Fibroblast of upper back skin (primary cell): ENCODE results near the gene NOP56.

Experiments used
- DNase-seq: peaks from one replicate; pipeline ENCODE4 v3.0.0-alpha.2; 2013

The NOP56 gene

DNA sequence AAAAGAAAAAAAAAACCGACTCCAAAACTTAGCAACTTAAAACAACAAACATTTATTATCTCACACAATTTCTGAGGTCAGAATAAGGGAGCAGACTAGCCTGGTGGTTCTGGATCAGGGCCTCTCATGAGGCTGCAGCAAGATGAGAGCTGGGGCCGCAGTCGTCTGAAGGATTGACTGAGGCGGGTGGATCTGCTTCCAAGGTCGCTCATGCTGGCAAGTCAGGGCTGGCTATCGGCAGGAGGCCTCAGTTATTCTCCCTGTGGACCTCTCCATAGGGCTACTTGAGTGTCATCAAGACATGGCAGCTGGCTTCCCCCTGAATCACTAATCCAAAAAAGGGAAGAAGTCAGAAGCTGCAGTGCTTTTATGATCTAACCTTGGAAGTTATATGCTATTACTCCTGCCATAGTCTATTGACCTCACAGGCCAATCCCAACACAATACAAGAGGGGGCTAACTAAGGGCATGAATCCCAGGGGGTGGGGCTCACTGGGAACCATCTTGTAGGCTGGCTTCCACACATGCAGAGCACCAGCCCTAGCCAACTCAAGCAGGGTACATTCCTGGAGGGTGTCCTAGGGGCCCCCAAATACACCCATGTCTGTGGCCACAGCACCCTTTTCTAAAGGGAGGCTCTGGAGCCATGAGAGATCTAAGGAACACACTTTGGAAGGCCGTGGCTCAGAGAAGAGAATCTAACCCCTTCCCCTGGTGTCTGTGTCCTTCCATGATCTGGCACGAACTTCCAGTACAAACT is 51.5 kb downstream of the NOP56 start:
- DNase-seq: no peak

- no peak for DNase-seq
These were observed 53.7 kb downstream of the NOP56 start for GRCh38 chr20:2705931-2706645.

DNA sequence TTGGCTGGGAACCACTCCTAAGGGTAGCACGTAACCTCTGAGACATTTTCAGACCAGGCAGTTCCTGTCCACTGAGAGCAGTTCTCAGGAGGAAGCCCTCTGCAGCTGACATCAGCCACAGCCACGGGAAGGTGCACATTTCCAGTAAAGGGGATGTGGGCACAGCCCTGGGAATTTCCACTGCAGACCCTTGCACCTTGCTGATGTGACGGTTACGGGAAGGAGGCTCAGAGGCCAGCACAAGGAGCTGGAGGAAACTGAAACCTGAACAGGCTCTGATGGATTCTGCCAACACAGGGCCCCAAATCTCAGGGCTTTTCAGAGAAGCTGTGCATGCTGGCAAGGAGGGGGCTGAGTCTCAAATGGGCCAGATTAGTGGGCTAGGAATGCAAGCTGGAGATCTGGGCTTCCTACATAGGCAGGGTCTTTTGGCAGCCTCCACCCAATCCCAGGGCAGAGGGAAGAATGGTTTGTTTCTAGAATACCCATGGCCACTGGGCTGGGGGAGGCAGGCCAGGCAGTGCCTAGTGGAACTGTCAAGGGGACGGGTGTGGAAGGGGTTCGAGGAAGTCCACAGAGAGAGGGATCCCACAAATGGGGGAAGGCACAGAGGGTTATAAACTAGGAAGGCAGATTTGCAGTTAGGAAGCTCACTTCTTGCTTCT is 54.4 kb downstream of the NOP56 start:
- no peak for DNase-seq

DNA sequence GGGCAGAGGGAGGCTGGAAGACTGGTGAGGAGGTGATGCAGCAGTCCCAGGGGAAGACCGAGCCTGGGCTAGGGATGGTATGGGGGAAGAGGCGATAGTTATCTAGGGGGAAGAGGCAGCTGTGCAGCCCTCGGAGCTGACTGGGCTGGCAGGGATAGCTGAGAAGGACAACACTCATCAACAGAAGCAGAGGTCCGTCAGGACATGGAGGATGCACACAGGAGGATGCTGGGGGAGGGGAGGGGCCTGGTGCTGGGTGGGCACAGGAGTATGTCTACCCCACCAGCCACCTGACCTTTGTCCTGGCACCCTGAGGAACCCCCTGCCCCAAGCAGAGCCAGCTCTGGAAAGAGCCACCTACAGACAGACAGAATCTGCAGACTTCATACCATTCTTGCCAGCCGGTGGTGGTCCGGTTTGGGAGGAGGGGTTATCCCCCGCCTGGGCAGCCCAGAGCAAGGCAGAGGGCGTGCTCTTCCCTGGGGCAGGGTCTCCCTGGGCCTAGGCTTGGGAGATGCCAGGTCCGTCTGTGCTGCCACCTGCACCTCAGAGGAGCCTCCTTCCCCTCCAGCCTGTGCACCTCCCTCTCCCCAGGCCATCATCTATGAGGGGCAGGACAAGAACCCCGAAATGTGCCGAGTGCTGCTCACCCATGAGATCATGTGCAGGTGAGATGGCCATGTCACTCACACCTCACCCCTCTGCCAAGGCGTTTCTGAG is 55.1 kb downstream of the NOP56 start:
- no peak for DNase-seq
